HEK293 (cell line): ENCODE results near the gene PHGDH.

Experiments
- EGR2 ChIP-seq: fragments of 450-650 bp; formaldehyde crosslinking; IDR thresholded peaks from 2 replicates; pipeline ENCODE4 v1.5.1; 2016; ENCODE audit warnings: low read depth, missing biosample characterization, missing genetic modification characterization
- GLIS1 ChIP-seq: fragments of 450-650 bp; formaldehyde crosslinking; IDR thresholded peaks from 2 replicates; pipeline ENCODE4 v1.5.1; 2016; ENCODE audit warnings: missing biosample characterization, missing genetic modification characterization
- KLF10 ChIP-seq: fragments of 450-650 bp; IDR thresholded peaks from 2 replicates; pipeline ENCODE4 v1.5.1; 2018; ENCODE audit warnings: missing biosample characterization, mild to moderate bottlenecking, missing genetic modification characterization
- KLF7 ChIP-seq: fragments of 450-650 bp; formaldehyde crosslinking; IDR thresholded peaks from 2 replicates; pipeline ENCODE4 v1.5.1; 2016; ENCODE audit warnings: missing biosample characterization, missing genetic modification characterization, borderline replicate concordance
- KLF8 ChIP-seq: fragments of 450-650 bp; formaldehyde crosslinking; IDR thresholded peaks from 2 replicates; pipeline ENCODE4 v1.5.1; 2016; ENCODE audit warnings: missing biosample characterization, missing genetic modification characterization
- MEIS1 ChIP-seq: sonication (generic); formaldehyde crosslinking; IDR thresholded peaks from 2 replicates; pipeline ENCODE4 v1.8.1; 2022; ENCODE audit warnings: missing genetic modification reagents, mild to moderate bottlenecking, borderline replicate concordance
- PRDM2 ChIP-seq: fragments of 450-650 bp; formaldehyde crosslinking; IDR thresholded peaks from 2 replicates; pipeline ENCODE4 v1.5.1; 2016; ENCODE audit warnings: missing biosample characterization, missing genetic modification characterization, borderline replicate concordance
- REPIN1 ChIP-seq: fragments of 450-650 bp; formaldehyde crosslinking; IDR thresholded peaks from 2 replicates; pipeline ENCODE4 v1.5.1; 2017; ENCODE audit warnings: missing biosample characterization, missing genetic modification characterization, low read depth
- TCF7L2 ChIP-seq: IDR thresholded peaks from 2 replicates; pipeline ENCODE4 v1.6.1; 2011; ENCODE audit warnings: low read depth, mild to moderate bottlenecking, inconsistent platforms, low read length, moderate library complexity, borderline replicate concordance
- TRIM28 ChIP-seq: IDR thresholded peaks from 2 replicates; pipeline ENCODE4 v1.6.1; 2011; ENCODE audit warnings: low read length, control low read depth, borderline replicate concordance
- YY2 ChIP-seq: fragments of 450-650 bp; formaldehyde crosslinking; IDR thresholded peaks from 2 replicates; pipeline ENCODE4 v1.5.1; 2016; ENCODE audit warnings: missing biosample characterization, missing genetic modification characterization
- ZBTB11 ChIP-seq: fragments of 450-650 bp; formaldehyde crosslinking; conservative IDR thresholded peaks from 2 replicates; pipeline ENCODE4 v1.5.1; 2016; ENCODE audit warnings: low read depth, missing biosample characterization, missing genetic modification characterization
- ZBTB21 ChIP-seq: fragments of 450-650 bp; formaldehyde crosslinking; IDR thresholded peaks from 2 replicates; pipeline ENCODE4 v1.5.1; 2017; ENCODE audit warnings: missing biosample characterization, missing genetic modification characterization
- ZBTB7A ChIP-seq: fragments of 450-650 bp; formaldehyde crosslinking; IDR thresholded peaks from 2 replicates; pipeline ENCODE4 v1.5.1; 2016; ENCODE audit warnings: low read depth, missing biosample characterization, missing genetic modification characterization
- ZNF121 ChIP-seq: fragments of 450-650 bp; formaldehyde crosslinking; IDR thresholded peaks from 2 replicates; pipeline ENCODE4 v1.5.1; 2016; ENCODE audit warnings: missing biosample characterization, missing genetic modification characterization
- ZNF140 ChIP-seq: fragments of 450-650 bp; formaldehyde crosslinking; IDR thresholded peaks from 2 replicates; pipeline ENCODE4 v1.5.1; 2016; ENCODE audit warnings: missing biosample characterization, missing genetic modification characterization
- ZNF214 ChIP-seq: fragments of 450-650 bp; formaldehyde crosslinking; IDR thresholded peaks from 2 replicates; pipeline ENCODE4 v1.5.1; 2017; ENCODE audit warnings: missing biosample characterization, mild to moderate bottlenecking, missing genetic modification characterization, borderline replicate concordance
- ZNF223 ChIP-seq: fragments of 450-650 bp; formaldehyde crosslinking; IDR thresholded peaks from 2 replicates; pipeline ENCODE4 v1.5.1; 2016; ENCODE audit warnings: missing biosample characterization, missing genetic modification characterization
- ZNF26 ChIP-seq: fragments of 450-650 bp; formaldehyde crosslinking; IDR thresholded peaks from 2 replicates; pipeline ENCODE4 v1.5.1; 2016; ENCODE audit warnings: missing biosample characterization, missing genetic modification characterization
- ZNF280C ChIP-seq: fragments of 450-650 bp; formaldehyde crosslinking; IDR thresholded peaks from 2 replicates; pipeline ENCODE4 v1.5.1; 2016; ENCODE audit warnings: missing biosample characterization, missing genetic modification characterization
- ZNF473 ChIP-seq: fragments of 450-650 bp; formaldehyde crosslinking; IDR thresholded peaks from 2 replicates; pipeline ENCODE4 v1.5.1; 2017; ENCODE audit warnings: missing biosample characterization, missing genetic modification characterization
- ZNF544 ChIP-seq: fragments of 450-650 bp; formaldehyde crosslinking; IDR thresholded peaks from 2 replicates; pipeline ENCODE4 v1.5.0; 2017; ENCODE audit warnings: missing biosample characterization, missing genetic modification characterization
- ZNF658 ChIP-seq: fragments of 450-650 bp; formaldehyde crosslinking; IDR thresholded peaks from 2 replicates; pipeline ENCODE4; 2016; ENCODE audit warnings: missing biosample characterization, missing genetic modification characterization
- ZNF660 ChIP-seq: fragments of 450-650 bp; IDR thresholded peaks from 2 replicates; pipeline ENCODE4 v1.5.1; 2018; ENCODE audit warnings: missing biosample characterization, mild to moderate bottlenecking, missing genetic modification characterization
- ZNF664 ChIP-seq: fragments of 450-650 bp; formaldehyde crosslinking; IDR thresholded peaks from 2 replicates; pipeline ENCODE4 v1.5.1; 2016; ENCODE audit warnings: missing biosample characterization, missing genetic modification characterization
- ZNF701 ChIP-seq: fragments of 450-650 bp; formaldehyde crosslinking; IDR thresholded peaks from 2 replicates; pipeline ENCODE4 v1.5.1; 2016; ENCODE audit warnings: missing biosample characterization, missing genetic modification characterization
- ZNF704 ChIP-seq: fragments of 450-650 bp; formaldehyde crosslinking; IDR thresholded peaks from 2 replicates; pipeline ENCODE4 v1.5.1; 2016; ENCODE audit warnings: missing biosample characterization, missing genetic modification characterization
- ZNF768 ChIP-seq: fragments of 450-650 bp; formaldehyde crosslinking; IDR thresholded peaks from 2 replicates; pipeline ENCODE4 v1.5.1; 2018; ENCODE audit warnings: missing biosample characterization, mild to moderate bottlenecking, missing genetic modification characterization

Gene PHGDH

GRCh38 chr1:119779869-119780356 lies 68.2 kb downstream of the PHGDH start (continued):
- TF ChIP-seq MEIS1 (CRISPR knock-in tag): no peak
- no peak for TF ChIP-seq ZNF223 (tag by site-specific recombination)
- no peak for TF ChIP-seq ZNF140 (tag by site-specific recombination)
- TF ChIP-seq ZNF26: no peak
- no peak for TF ChIP-seq EGR2 (tag by site-specific recombination)
- no peak for TF ChIP-seq ZNF664 (tag by site-specific recombination)
- TF ChIP-seq ZNF473 (tag by site-specific recombination): no peak
- TF ChIP-seq ZNF660 (tag by site-specific recombination): no peak
- no peak for TF ChIP-seq PRDM2
- no peak for TF ChIP-seq GLIS1 (tag by site-specific recombination)
- TF ChIP-seq KLF8 (tag by site-specific recombination): no peak
- TF ChIP-seq TRIM28: peak; percentile 96; the same call in 1 of the 2 replicates
- TF ChIP-seq ZNF121: no peak
- peak; percentile 91 for TF ChIP-seq ZBTB21 (tag by site-specific recombination)
- no peak for TF ChIP-seq ZNF214 (tag by site-specific recombination)
- TF ChIP-seq REPIN1 (tag by site-specific recombination): no peak
- TF ChIP-seq KLF7 (tag by site-specific recombination): no peak
- no peak for TF ChIP-seq TCF7L2
- TF ChIP-seq ZNF280C (tag by site-specific recombination): no peak
- TF ChIP-seq KLF10: no peak
- no peak for TF ChIP-seq ZNF704 (tag by site-specific recombination)
- no peak for TF ChIP-seq ZNF768 (tag by site-specific recombination)
- no peak for TF ChIP-seq ZNF701 (tag by site-specific recombination)
- TF ChIP-seq ZBTB11: no peak
- no peak for TF ChIP-seq ZNF544 (tag by site-specific recombination)
- peak; percentile 27; the same call in 1 of the 2 replicates for TF ChIP-seq YY2 (tag by site-specific recombination)
- TF ChIP-seq ZBTB7A (tag by site-specific recombination): no peak
- TF ChIP-seq ZNF658 (tag by site-specific recombination): no peak
